Sigmoid colon (tissue), 7 donors: Measurements from ENCODE around the gene USP46. TPM values are rescaled to one million over a fixed set of nuclear protein-coding genes. Genes with fewer than 3 reads are reported as not detected.

ENCODE experiments used
- DNase-seq: peaks from one replicate; pipeline ENCODE4 v3.0.0-alpha.2; 2019
- H3K27ac ChIP-seq, 4 donors: fragments of 200-600 bp; sonication (generic); one replicate each; pipeline ENCODE4 v1.5.1; 2016 to 2019; ENCODE audit warnings: mild to moderate bottlenecking in 1 of 4
- H3K27me3 ChIP-seq, 3 donors: fragments of 200-600 bp; sonication (generic); one replicate each; pipeline ENCODE4 v1.5.1; 2019; ENCODE audit warnings: mild to moderate bottlenecking in 1 of 3
- H3K36me3 ChIP-seq, 4 donors: fragments of 200-600 bp; sonication (generic); one replicate each; pipeline ENCODE4 v1.5.1; 2016 to 2019
- H3K4me1 ChIP-seq, 4 donors: fragments of 200-600 bp; sonication (generic); one replicate each; pipeline ENCODE4 v1.5.1; 2017 to 2019
- H3K4me3 ChIP-seq, 4 donors: fragments of 200-600 bp; sonication (generic); one replicate each; pipeline ENCODE4 v1.5.1; 2017 to 2019; ENCODE audit warnings: mild to moderate bottlenecking in 2 of 4, moderate library complexity in 1 of 4
- H3K9me3 ChIP-seq, 4 donors: fragments of 200-600 bp in 3 of 4; sonication (generic) in 3 of 4; one replicate each; pipeline versions ENCODE4 v1.5.1 to v1.6.1; 2013 to 2019
- EP300 ChIP-seq, 4 donors: sonication (generic); formaldehyde crosslinking; IDR thresholded peaks; one replicate each; pipeline ENCODE4 v1.6.1; 2017; ENCODE audit warnings: antibody characterized with exemption in 4 of 4
- POLR2A ChIP-seq, 2 donors: fragments of 450-650 bp; IDR thresholded peaks; one replicate each; pipeline ENCODE4 v1.6.1; 2016; ENCODE audit warnings: antibody characterized with exemption in 2 of 2, mild to moderate bottlenecking in 2 of 2, moderate library complexity in 2 of 2
- POLR2AphosphoS5 ChIP-seq, 4 donors: sonication (generic); formaldehyde crosslinking; IDR thresholded peaks; one replicate each; pipeline ENCODE4 v1.6.1; 2017; ENCODE audit warnings: antibody characterized with exemption in 4 of 4
- WGBS, 2 donors: extraction: QIAGEN DNeasy Blood & Tissue Kit; methylation state at CpG; one replicate each; pipeline ENCODE4 v1.1.7; 2013; 5-methylcytosine and 5-hydroxymethylcytosine counted together
- intact Hi-C: fragments of 100-400 bp; cut with DNase I; formaldehyde crosslinking; loops from one replicate; pipeline ENCODE4 v1.15.1; 2023
- polyA plus RNA-seq, 3 donors: library from polyadenylated mRNA; stranded (reverse); fragments of 200-250 nt; gene quantifications; one replicate each; pipeline ENCODE4 v1.2.3, GENCODE V29; 2013
- total RNA-seq, 4 donors: library from RNA; depleted of rRNA; stranded (reverse); fragments of >200 nt; gene quantifications; one replicate each; pipeline ENCODE4 v1.1.0, GENCODE V29; 2016
- TF ChIP-seq, protein P1 (sequence below), 4 experiments: fragments of 450-650 bp in 3 of 4; fragments of 200-600 bp in 1 of 4; IDR thresholded peaks; one replicate each; pipeline ENCODE4 v1.5.1; 2016 to 2019; ENCODE audit warnings: antibody characterized with exemption in 4 of 4, mild to moderate bottlenecking in 3 of 4, moderate library complexity in 2 of 4
- donor health status: healthy with polysubstance abuse.
- donor health status: Bipolar disorder and iron deficiency.
- donor health status: healthy.

Gene USP46
- total and polyA plus RNA-seq, 7 donors: 3.3 to 9.1 (median 5.0) TPM

DNA sequence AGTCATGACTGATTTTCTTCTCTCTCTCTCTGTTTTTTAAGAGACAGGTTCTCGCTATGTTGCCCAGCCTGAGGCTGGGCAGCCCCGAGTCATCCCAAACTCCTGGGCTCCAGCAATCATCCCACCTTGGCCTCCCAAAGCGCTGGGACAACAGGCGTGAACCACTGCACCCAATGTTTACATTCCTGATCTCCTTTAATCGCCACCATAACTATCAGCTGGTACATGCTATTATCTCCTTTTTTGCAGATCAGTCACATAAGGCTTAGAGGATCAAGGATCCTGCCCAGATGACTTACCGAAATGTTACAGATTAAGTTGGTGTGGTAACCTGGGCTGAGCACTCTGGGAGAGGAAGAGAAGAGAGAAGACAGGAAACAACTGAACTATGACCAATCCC is 1.5 kb upstream of the USP46 start:
- TF ChIP-seq POLR2AphosphoS5 (IDR thresholded peaks at IDR 0.05) (no peak), POLR2A (IDR thresholded peaks at IDR 0.05) (no peak), EP300 (IDR thresholded peaks at IDR 0.05) (no peak)
- TF ChIP-seq, protein P1, sequence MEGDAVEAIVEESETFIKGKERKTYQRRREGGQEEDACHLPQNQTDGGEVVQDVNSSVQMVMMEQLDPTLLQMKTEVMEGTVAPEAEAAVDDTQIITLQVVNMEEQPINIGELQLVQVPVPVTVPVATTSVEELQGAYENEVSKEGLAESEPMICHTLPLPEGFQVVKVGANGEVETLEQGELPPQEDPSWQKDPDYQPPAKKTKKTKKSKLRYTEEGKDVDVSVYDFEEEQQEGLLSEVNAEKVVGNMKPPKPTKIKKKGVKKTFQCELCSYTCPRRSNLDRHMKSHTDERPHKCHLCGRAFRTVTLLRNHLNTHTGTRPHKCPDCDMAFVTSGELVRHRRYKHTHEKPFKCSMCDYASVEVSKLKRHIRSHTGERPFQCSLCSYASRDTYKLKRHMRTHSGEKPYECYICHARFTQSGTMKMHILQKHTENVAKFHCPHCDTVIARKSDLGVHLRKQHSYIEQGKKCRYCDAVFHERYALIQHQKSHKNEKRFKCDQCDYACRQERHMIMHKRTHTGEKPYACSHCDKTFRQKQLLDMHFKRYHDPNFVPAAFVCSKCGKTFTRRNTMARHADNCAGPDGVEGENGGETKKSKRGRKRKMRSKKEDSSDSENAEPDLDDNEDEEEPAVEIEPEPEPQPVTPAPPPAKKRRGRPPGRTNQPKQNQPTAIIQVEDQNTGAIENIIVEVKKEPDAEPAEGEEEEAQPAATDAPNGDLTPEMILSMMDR (IDR thresholded peaks at IDR 0.05): no peak
- WGBS, 2 donors: 84 to 94% methylated on average over 6 of the region's 6 CpGs
- no peak for DNase-seq
- H3K27me3 ChIP-seq: no peaks in the 10 kb centered on the region
- intact Hi-C loops: loop anchor here (2.0 kb wide), 1 partner anchor 62 kb away; no protein-coding TSS in a partner anchor
- no peaks in the 10 kb centered on the region for H3K9me3 ChIP-seq
- H3K36me3 ChIP-seq: no peaks in the 10 kb centered on the region
- H3K4me3 ChIP-seq: no peak overlapping the region
- peak overlapping the region in 2 of 4 donors; percentile 95 to 98 for H3K27ac ChIP-seq
- peaks cover 0 to 28% (median 18%) of the 10 kb centered on the region in 4 donors for H3K4me1 ChIP-seq

DNA sequence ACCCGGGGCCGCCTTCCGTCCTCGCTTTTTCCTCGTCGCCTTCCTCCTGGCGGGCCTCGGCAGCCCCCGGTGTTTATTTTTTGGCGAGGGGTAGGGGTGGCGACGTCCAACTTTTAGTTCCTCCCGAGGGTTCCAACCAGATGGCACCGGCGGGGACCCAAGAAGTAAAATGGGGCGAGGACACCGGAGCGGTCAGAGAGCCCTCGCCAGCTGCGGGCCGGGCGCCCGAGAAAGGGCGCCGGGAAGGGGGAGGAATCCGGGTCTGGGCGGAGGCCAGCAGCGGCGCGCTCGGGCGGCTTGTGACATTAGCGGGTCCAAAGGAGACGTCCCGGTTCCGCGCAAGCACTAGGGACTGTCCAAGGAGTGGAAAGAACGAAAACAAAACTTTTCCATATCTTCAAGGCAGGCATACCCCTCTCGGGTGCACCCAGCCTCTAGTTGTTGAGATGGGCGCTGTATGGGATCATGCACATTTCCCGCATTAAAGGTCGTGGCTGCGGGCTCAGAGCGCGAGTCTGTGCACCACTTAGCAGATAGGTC is 691 bp upstream of the USP46 start:
- peak overlapping the region; percentile 69 to 95 (median 84) for H3K4me3 ChIP-seq
- H3K27ac ChIP-seq: peak overlapping the region; percentile 95 to 98 (median 96)
- H3K4me1 ChIP-seq: peaks cover 0 to 28% (median 18%) of the 10 kb centered on the region in 4 donors
- no peaks in the 10 kb centered on the region for H3K36me3 ChIP-seq
- WGBS, 2 donors: 1% methylated on average over 45 of the region's 45 CpGs
- TF ChIP-seq, protein P1 (IDR thresholded peaks at IDR 0.05): no peak
- TF ChIP-seq EP300 (IDR thresholded peaks at IDR 0.05) (no peak), POLR2AphosphoS5 (IDR thresholded peaks at IDR 0.05) (peak in 1 of 4 donors; percentile 35), POLR2A (IDR thresholded peaks at IDR 0.05) (no peak)
- H3K9me3 ChIP-seq: no peaks in the 10 kb centered on the region
- intact Hi-C loops: loop anchor here (2.0 to 5.0 kb wide), 4 partner anchors 53 to 323 kb away; partner anchors contain the start of gene RASL11B
- peak; percentile 81 for DNase-seq
- no peaks in the 10 kb centered on the region for H3K27me3 ChIP-seq

DNA sequence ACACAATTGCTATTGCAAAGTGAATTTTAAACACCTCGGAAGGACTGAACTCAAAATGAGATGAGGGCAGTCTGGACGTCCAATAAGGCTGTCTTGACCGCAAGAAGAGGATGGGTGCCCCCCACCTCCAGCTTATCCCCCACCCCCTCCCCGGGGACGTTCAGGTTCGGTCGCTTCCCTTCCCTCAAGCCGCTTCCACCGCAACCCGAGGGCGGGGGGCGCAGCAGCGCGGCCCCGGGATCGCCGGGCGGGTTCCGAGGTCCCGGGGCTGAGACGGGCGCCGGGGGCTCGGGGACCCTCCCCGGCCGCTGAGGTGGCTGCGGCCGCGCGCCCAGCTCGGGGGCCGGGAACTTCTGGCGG is 480 bp downstream of the USP46 start:
- intact Hi-C loops: loop anchor here (2.0 to 5.0 kb wide), 3 partner anchors 54 to 324 kb away; partner anchors contain the start of gene RASL11B
- Histone ChIP-seq H3K27ac (peak overlapping the region; percentile 95 to 98 (median 96)), H3K27me3 (no peaks in the 10 kb centered on the region), H3K4me3 (peak overlapping the region; percentile 69 to 95 (median 84)), H3K36me3 (no peaks in the 10 kb centered on the region), H3K9me3 (no peaks in the 10 kb centered on the region), H3K4me1 (peaks cover 0 to 28% (median 18%) of the 10 kb centered on the region in 4 donors)
- no peak for TF ChIP-seq EP300 (IDR thresholded peaks at IDR 0.05)
- peak; percentile 66 for DNase-seq
- 1% methylated on average over 33 of the region's 33 CpGs for WGBS, 2 donors

DNA sequence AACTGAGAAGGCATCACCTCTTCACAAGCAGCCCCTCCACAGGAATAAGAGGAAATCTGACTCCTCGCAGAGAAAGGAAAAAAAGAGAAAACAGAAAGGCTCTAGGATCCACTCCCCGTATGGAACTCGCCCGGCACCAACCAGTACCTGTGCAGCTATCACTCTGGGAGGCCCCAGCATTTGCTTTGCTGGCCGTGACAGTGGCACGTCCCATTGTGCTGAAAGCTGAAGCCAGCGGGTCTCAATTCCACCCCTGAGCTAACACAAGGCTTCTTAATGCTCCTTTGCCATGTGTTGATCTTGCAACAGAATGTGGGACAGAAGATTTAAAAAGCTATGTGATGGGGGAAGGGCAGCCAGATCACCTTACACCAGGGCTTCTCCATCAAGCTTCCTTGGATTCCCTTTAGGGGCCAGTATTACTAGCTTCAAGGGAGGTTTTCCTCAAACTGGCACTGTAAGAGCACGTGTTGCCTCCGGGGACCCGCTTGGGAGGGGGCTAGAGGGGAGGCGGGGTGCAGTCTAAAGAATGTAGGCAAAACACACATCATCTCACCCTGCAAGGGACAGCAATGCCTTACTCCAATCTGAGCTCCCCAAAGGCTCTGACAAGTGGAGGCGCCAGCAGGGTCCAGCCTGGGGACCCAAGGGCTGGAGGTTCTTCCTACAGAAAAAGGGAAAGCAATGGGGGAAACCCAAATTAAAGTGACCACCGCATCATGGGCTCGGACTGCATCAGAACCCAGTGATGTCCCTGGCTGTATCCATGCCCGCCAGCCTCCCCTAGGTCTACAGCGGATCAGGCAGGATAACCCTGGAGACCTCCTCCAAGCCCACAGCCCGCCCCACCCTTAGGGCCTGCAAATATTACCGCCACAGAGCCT is 1.2 kb downstream of the USP46 start:
- no peaks in the 10 kb centered on the region for H3K9me3 ChIP-seq
- TF ChIP-seq, protein P1 (IDR thresholded peaks at IDR 0.05): no peak
- no peak for TF ChIP-seq EP300 (IDR thresholded peaks at IDR 0.05)
- no peak for TF ChIP-seq POLR2A (IDR thresholded peaks at IDR 0.05)
- TF ChIP-seq POLR2AphosphoS5 (IDR thresholded peaks at IDR 0.05): no peak
- H3K4me3 ChIP-seq: peak overlapping the region; percentile 69 to 95 (median 84)
- WGBS, 2 donors: 75 to 79% methylated on average over 18 of the region's 18 CpGs
- no peaks in the 10 kb centered on the region for H3K36me3 ChIP-seq
- H3K27ac ChIP-seq: peak overlapping the region; percentile 95 to 98 (median 96)
- intact Hi-C loops: loop anchor here (2.0 to 5.0 kb wide), 3 partner anchors 55 to 324 kb away; partner anchors contain the start of gene RASL11B
- DNase-seq: peak; percentile 65
- peaks cover 0 to 28% (median 18%) of the 10 kb centered on the region in 4 donors for H3K4me1 ChIP-seq
- H3K27me3 ChIP-seq: no peaks in the 10 kb centered on the region

DNA sequence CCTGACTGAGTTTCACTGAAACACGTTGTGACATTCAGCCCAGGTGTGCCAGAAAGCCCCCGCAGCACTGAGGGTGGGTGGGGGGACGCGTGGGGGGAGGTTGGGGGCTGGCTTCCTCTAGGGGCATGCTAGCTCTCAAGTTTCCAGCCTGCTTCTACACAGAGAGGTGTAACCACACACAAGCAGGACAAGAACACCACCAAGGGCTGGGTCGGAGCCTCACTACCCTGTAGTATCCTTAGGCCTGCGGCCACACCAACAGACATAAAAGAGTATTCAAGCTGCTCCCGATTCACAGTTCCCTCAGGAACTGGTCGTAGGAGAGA is 1.8 kb downstream of the USP46 start:
- 90% methylated on average over 8 of the region's 8 CpGs for WGBS, 2 donors
- TF ChIP-seq EP300 (IDR thresholded peaks at IDR 0.05): no peak
- TF ChIP-seq, protein P1 (IDR thresholded peaks at IDR 0.05): no peak
- TF ChIP-seq POLR2A (IDR thresholded peaks at IDR 0.05): no peak
- TF ChIP-seq POLR2AphosphoS5 (IDR thresholded peaks at IDR 0.05): no peak
- no peaks in the 10 kb centered on the region for H3K36me3 ChIP-seq
- H3K27me3 ChIP-seq: no peaks in the 10 kb centered on the region
- H3K4me1 ChIP-seq: peaks cover 0 to 28% (median 18%) of the 10 kb centered on the region in 4 donors
- DNase-seq: no peak
- no peak overlapping the region for H3K4me3 ChIP-seq
- intact Hi-C loops: loop anchor here (5.0 kb wide), 2 partner anchors 205 to 325 kb away; partner anchors contain the start of gene RASL11B
- no peaks in the 10 kb centered on the region for H3K9me3 ChIP-seq
- H3K27ac ChIP-seq: peak overlapping the region in 3 of 4 donors; percentile 95 to 98 (median 97)
